Choroid plexus epithelial cell (primary cell): ENCODE results near the gene BCL2L13.
A peak's percentile ranks its signal among the peaks of the same experiment; 100 is the strongest.

ENCODE experiments used
- DNase-seq: peaks from one replicate; pipeline ENCODE4 v3.0.0-alpha.2; 2010; ENCODE audit warnings: low read depth
- H3K4me3 ChIP-seq: 2 replicates; pipeline ENCODE4 v1.5.1; 2011; ENCODE audit warnings: low read depth, mild to moderate bottlenecking, control low read depth, low read length, moderate library complexity
- CTCF ChIP-seq: conservative IDR thresholded peaks from 2 replicates; pipeline ENCODE4 v1.5.1; 2011; ENCODE audit warnings: low read depth, mild to moderate bottlenecking, control low read depth, inconsistent platforms, low read length, moderate library complexity

The BCL2L13 gene

GRCh38 chr22:17627961-17628405, 10.6 kb upstream of the BCL2L13 start:
- H3K4me3 ChIP-seq: peak overlapping the region; percentile 81
- TF ChIP-seq CTCF: no peak
- no peak for DNase-seq

- DNase-seq: peak; percentile 99
- TF ChIP-seq CTCF: no peak
- peak within 1 kb of the TSS; percentile 81 for H3K4me3 ChIP-seq
These were observed 10.0 kb upstream of the BCL2L13 start, which contains the start of gene ATP6V1E1 for GRCh38 chr22:17628406-17629172. Gene ATP6V1E1, minus strand, starts transcription at chr22:17628749. Its CDS starts 114 bp downstream, at chr22:17628635.

GRCh38 chr22:17629173-17629489, 9.4 kb upstream of the BCL2L13 start:
- peak overlapping the region; percentile 81 for H3K4me3 ChIP-seq
- no peak for TF ChIP-seq CTCF

GRCh38 chr22:17629641-17630040, 8.9 kb upstream of the BCL2L13 start:
- H3K4me3 ChIP-seq: no peak overlapping the region
- DNase-seq: no peak
- no peak for TF ChIP-seq CTCF

More at GRCh38 chr22:17629173-17629489, 9.4 kb upstream of the BCL2L13 start:
- DNase-seq: no peak

- DNase-seq: no peak
- H3K4me3 ChIP-seq: no peak overlapping the region
- TF ChIP-seq CTCF: no peak
These were observed 7.4 kb upstream of the BCL2L13 start for GRCh38 chr22:17631076-17631565.

- DNase-seq: peak; percentile 89
- no peak for TF ChIP-seq CTCF
- no peak overlapping the region for H3K4me3 ChIP-seq
These were observed 5.2 kb upstream of the BCL2L13 start for GRCh38 chr22:17633217-17633997.
